Adipocyte (in vitro differentiated cells): ENCODE data around the gene BTC.

Source experiments
- DNase-seq: peaks from one replicate; pipeline ENCODE4 v3.0.0-alpha.2; 2015; ENCODE audit warnings: low read depth
- H3K27me3 ChIP-seq: replicated peaks from 2 replicates; pipeline ENCODE4 v1.7.0; 2013; ENCODE audit warnings: mild to moderate bottlenecking, low read length, moderate library complexity; ENCODE audit not compliant: control insufficient read depth, insufficient read depth
- H3K36me3 ChIP-seq: 2 replicates; pipeline ENCODE4 v1.7.0; 2013; ENCODE audit warnings: low read length, mild to moderate bottlenecking, moderate library complexity; ENCODE audit not compliant: control insufficient read depth, insufficient read depth, severe bottlenecking
- H3K4me1 ChIP-seq: 2 replicates; pipeline ENCODE4 v1.7.0; 2013; ENCODE audit warnings: mild to moderate bottlenecking, low read length, moderate library complexity; ENCODE audit not compliant: control insufficient read depth, insufficient read depth
- H3K4me3 ChIP-seq: 2 replicates; pipeline ENCODE4 v1.7.0; 2013; ENCODE audit warnings: mild to moderate bottlenecking, low read length, moderate library complexity
- H3K9ac ChIP-seq: 2 replicates; pipeline ENCODE4 v1.7.0; 2013; ENCODE audit warnings: mild to moderate bottlenecking, low read length, moderate library complexity
- H3K9me3 ChIP-seq: 2 replicates; pipeline ENCODE4 v1.7.0; 2013; ENCODE audit warnings: mild to moderate bottlenecking, low read length, moderate library complexity; ENCODE audit not compliant: control insufficient read depth

Gene BTC

GRCh38 chr4:74757136-74757535 lies 37.2 kb downstream of the BTC start:
- Histone ChIP-seq H3K4me3 (no peak overlapping the region), H3K9ac (no peak overlapping the region), H3K4me1 (no peaks in the 10 kb centered on the region), H3K9me3 (no peaks in the 10 kb centered on the region), H3K36me3 (no peaks in the 10 kb centered on the region), H3K27me3 (no peaks in the 10 kb centered on the region)
- DNase-seq: no peak

DNA sequence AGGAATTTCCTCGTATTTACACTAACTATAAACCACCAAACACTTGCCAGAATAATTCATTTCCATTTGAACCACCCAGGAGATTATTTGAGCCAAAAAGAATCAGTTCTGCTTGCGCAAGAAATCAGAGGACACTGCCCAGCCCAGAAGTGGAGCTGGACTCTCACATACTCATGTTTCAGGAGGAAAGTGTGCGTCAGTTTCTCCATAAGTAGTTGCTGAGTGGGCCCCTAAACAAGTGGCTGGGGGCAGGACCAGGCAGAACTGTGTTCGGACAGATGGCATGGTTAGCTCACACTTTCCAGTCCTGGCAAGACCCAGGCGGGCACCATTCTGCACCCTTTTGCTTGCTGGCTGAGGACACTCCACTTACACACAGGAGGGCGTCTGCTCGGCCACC lies 38.8 kb downstream of the BTC start:
- Histone ChIP-seq H3K4me1 (no peaks in the 10 kb centered on the region), H3K9me3 (no peaks in the 10 kb centered on the region), H3K9ac (no peak overlapping the region), H3K36me3 (no peaks in the 10 kb centered on the region), H3K27me3 (no peaks in the 10 kb centered on the region), H3K4me3 (no peak overlapping the region)
- peak; percentile 70 for DNase-seq

DNA sequence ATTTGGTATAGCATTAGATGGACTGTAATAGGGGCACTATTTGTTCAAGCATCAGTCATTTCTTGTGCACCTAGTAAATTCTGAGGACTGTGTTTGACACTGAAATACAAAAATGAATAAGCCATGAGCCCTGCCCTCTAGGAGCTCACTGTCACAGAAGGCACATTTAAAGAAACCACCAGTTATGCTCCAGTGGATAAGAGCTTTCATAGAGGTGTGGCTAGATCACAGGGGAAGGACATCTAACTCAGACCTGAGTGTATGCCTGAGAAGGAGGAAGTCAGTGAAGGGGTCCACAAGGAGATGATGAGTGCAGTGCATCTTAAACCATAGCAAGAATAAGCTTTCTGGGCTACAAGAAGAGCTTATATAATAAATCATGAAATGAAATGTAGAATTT lies 40.1 kb downstream of the BTC start:
- no peaks in the 10 kb centered on the region for H3K36me3 ChIP-seq
- no peaks in the 10 kb centered on the region for H3K9me3 ChIP-seq
- no peak overlapping the region for H3K9ac ChIP-seq
- no peak overlapping the region for H3K4me3 ChIP-seq
- no peaks in the 10 kb centered on the region for H3K4me1 ChIP-seq
- no peaks in the 10 kb centered on the region for H3K27me3 ChIP-seq
- no peak for DNase-seq

DNA sequence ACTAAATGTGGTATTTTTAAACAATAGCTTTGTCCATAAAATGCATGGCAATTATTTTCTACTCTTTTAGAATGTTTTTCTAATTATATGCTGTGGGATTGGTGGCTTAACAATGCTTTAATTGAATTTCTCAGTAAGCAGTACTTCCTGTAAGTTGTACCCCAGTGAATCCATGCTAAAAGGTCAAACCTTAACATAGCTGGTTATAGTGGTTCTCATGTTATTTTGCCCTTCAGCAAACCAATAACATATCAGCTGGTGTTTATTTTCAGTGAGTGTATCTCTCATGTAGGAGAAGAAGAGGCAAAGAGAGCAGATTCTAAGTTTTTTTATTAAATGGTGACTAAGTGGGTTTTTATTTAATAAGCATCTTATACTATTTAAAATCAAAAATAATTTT lies 41.5 kb downstream of the BTC start:
- Histone ChIP-seq H3K4me1 (no peaks in the 10 kb centered on the region), H3K27me3 (no peaks in the 10 kb centered on the region), H3K9ac (no peak overlapping the region), H3K4me3 (no peak overlapping the region), H3K9me3 (no peaks in the 10 kb centered on the region), H3K36me3 (no peaks in the 10 kb centered on the region)
- DNase-seq: no peak

GRCh38 chr4:74751856-74752255 lies 42.5 kb downstream of the BTC start:
- Histone ChIP-seq H3K9me3 (no peaks in the 10 kb centered on the region), H3K36me3 (no peaks in the 10 kb centered on the region), H3K9ac (no peak overlapping the region), H3K4me3 (no peak overlapping the region), H3K27me3 (no peaks in the 10 kb centered on the region), H3K4me1 (no peaks in the 10 kb centered on the region)
- DNase-seq: no peak

DNA sequence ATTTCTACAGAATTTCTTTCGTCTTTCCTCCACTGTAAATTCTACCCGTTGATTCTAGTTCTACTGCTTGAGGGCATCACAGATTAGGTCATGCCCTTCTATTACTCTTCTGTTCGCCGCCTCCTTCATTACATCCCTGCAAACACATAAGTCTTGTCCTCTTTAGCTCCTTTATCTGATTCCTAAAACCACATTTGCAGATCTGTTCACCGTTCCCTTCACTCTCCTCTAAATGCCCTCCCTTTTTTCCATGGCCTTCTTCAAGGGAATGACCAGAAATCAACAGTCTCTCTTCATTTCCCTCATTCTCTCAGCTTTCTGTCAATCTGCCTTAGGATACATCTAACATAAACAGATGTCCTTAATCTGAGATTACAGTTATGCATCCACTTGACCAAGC lies 43.1 kb downstream of the BTC start:
- H3K9me3 ChIP-seq: no peaks in the 10 kb centered on the region
- no peak overlapping the region for H3K9ac ChIP-seq
- H3K27me3 ChIP-seq: no peaks in the 10 kb centered on the region
- DNase-seq: no peak
- no peaks in the 10 kb centered on the region for H3K36me3 ChIP-seq
- no peaks in the 10 kb centered on the region for H3K4me1 ChIP-seq
- no peak overlapping the region for H3K4me3 ChIP-seq

DNA sequence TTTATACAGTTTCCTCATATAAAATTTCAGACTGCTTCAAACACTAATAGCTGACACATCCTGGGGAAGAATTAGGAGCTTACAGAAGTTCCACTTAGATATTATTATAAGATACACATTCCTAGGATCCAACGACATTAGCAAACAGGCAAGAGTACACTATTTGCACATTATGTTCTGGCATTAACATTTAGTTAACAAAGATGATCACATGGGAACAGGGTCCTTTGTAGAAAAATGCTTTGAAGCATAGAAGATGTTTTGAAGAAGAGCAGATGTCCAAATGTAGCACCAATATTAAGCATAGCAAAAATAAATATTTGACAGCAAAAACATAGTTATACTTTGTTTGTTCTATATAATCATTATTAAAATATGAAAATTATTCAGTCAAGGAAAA lies 52.1 kb downstream of the BTC start:
- H3K4me1 ChIP-seq: peaks cover 9% of the 10 kb centered on the region
- no peaks in the 10 kb centered on the region for H3K36me3 ChIP-seq
- DNase-seq: peak; percentile 29
- no peak overlapping the region for H3K9ac ChIP-seq
- no peaks in the 10 kb centered on the region for H3K27me3 ChIP-seq
- H3K4me3 ChIP-seq: no peak overlapping the region
- no peaks in the 10 kb centered on the region for H3K9me3 ChIP-seq

DNA sequence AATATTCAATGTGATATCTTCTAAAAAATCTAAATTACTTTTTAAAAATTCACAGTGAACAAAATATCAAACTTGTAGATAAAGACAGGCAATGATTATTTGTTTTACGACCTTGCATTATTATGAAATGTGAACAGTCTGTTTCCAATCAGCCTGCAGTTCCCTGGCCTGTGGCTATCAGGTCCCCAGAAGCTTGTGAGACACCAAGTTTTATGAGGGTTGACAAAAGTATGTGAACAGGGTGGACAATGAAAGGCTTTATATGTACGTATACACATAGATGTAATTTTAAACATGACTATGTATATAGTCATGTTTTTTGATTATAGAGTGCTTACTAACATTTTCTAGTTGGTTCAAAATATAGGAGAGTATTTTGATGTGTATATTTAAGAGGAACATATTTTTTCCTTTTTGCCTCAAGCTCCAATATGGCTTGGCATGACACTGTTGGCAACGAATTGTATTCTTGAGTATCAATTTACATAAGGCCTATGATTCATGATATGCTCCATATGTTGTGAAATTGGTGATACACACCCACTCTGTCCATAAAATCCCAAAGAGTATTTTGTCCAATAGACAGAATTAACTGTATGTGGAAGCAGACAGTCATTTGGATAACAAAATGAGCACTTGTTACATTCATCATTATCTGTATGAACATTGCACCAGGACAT lies 55.7 kb downstream of the BTC start:
- Histone ChIP-seq H3K4me3 (no peak overlapping the region), H3K4me1 (peaks cover 9% of the 10 kb centered on the region), H3K9me3 (no peaks in the 10 kb centered on the region), H3K9ac (no peak overlapping the region), H3K27me3 (no peaks in the 10 kb centered on the region), H3K36me3 (no peaks in the 10 kb centered on the region)
- peak; percentile 89 for DNase-seq

- H3K9ac ChIP-seq: no peak overlapping the region
- peaks cover 6% of the 10 kb centered on the region for H3K27me3 ChIP-seq
- no peaks in the 10 kb centered on the region for H3K36me3 ChIP-seq
- H3K4me1 ChIP-seq: no peaks in the 10 kb centered on the region
- no peaks in the 10 kb centered on the region for H3K9me3 ChIP-seq
- no peak overlapping the region for H3K4me3 ChIP-seq
- no peak for DNase-seq
Observed at GRCh38 chr4:74734995-74735394, 59.3 kb downstream of the BTC start.

- no peak overlapping the region for H3K9ac ChIP-seq
- no peaks in the 10 kb centered on the region for H3K4me1 ChIP-seq
- H3K4me3 ChIP-seq: no peak overlapping the region
- H3K9me3 ChIP-seq: no peaks in the 10 kb centered on the region
- H3K36me3 ChIP-seq: no peaks in the 10 kb centered on the region
- no peak for DNase-seq
- peaks cover 9% of the 10 kb centered on the region for H3K27me3 ChIP-seq
Observed at GRCh38 chr4:74733756-74734155, 60.6 kb downstream of the BTC start.

GRCh38 chr4:74724979-74725378 lies 69.3 kb downstream of the BTC start:
- no peak for DNase-seq

DNA sequence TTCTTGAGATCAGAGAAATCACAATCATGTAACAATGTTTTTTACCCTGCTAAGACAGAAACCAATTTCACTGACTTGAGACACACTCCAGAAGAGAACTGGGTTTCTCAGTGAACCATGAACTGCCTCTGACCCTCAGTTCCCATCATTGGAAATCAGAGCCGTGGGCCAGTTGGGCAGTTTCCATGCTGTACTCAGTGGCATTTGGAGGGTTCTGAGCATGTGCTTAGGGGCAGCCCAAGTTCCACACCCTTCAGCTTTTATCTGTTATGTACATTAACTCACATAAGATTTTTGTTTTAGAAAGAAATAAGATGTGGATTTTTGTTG lies 77.9 kb downstream of the BTC start:
- peaks cover 9% of the 10 kb centered on the region for H3K4me1 ChIP-seq
- peaks cover 9% of the 10 kb centered on the region for H3K9me3 ChIP-seq
- no peaks in the 10 kb centered on the region for H3K36me3 ChIP-seq
- no peak overlapping the region for H3K9ac ChIP-seq
- no peak for DNase-seq
- H3K27me3 ChIP-seq: no peaks in the 10 kb centered on the region
- no peak overlapping the region for H3K4me3 ChIP-seq

More at GRCh38 chr4:74724979-74725378, 69.3 kb downstream of the BTC start:
- Histone ChIP-seq H3K4me1 (no peaks in the 10 kb centered on the region), H3K4me3 (no peak overlapping the region), H3K9me3 (no peaks in the 10 kb centered on the region), H3K27me3 (peaks cover 8% of the 10 kb centered on the region), H3K36me3 (no peaks in the 10 kb centered on the region), H3K9ac (no peak overlapping the region)
